GM19438 (cell line): ENCODE results near the gene SPATA3.
"Not testable (repeated sequence)": the region's sequence is repeated elsewhere in the genome, so short reads cannot be mapped to it uniquely, and the experiment has no call there.

Experiments used
- ATAC-seq: cut with Tn5 transposase; IDR thresholded peaks from one replicate; pipeline ENCODE4 v1.9.1; 2021; ENCODE audit warnings: low read depth; ENCODE audit not compliant: unreplicated experiment

SPATA3 gene

GRCh38 chr2:230991598-230991997 lies 4.3 kb upstream of the SPATA3 start:
- no peak for ATAC-seq

- ATAC-seq = no peak
These were observed 740 bp downstream of the SPATA3 start for GRCh38 chr2:230996661-230997060.

GRCh38 chr2:230998882-230999281 lies 3.0 kb downstream of the SPATA3 start:
- ATAC-seq = no peak

GRCh38 chr2:230999477-230999876 lies 3.6 kb downstream of the SPATA3 start:
- no peak for ATAC-seq

GRCh38 chr2:231000211-231000904 lies 4.4 kb downstream of the SPATA3 start:
- ATAC-seq = no peak

GRCh38 chr2:231001036-231001435 lies 5.1 kb downstream of the SPATA3 start:
- no peak for ATAC-seq

- ATAC-seq = no peak
These were observed 6.0 kb downstream of the SPATA3 start for GRCh38 chr2:231001921-231002320.

- ATAC-seq = no peak
These were observed 6.7 kb downstream of the SPATA3 start for GRCh38 chr2:231002641-231003040.

- ATAC-seq = no peak
These were observed 7.3 kb downstream of the SPATA3 start for GRCh38 chr2:231003186-231003585.

- not testable (repeated sequence) for ATAC-seq
These were observed 9.0 kb downstream of the SPATA3 start for GRCh38 chr2:231004930-231005329.

- no peak for ATAC-seq
These were observed 11.6 kb downstream of the SPATA3 start for GRCh38 chr2:231007286-231008098.

GRCh38 chr2:231008131-231008530 lies 12.2 kb downstream of the SPATA3 start:
- ATAC-seq = no peak

- ATAC-seq = no peak
These were observed 13.5 kb downstream of the SPATA3 start for GRCh38 chr2:231009236-231009919.

GRCh38 chr2:231010201-231010730 lies 14.3 kb downstream of the SPATA3 start:
- ATAC-seq = no peak

- ATAC-seq = no peak
These were observed 15.6 kb downstream of the SPATA3 start for GRCh38 chr2:231011526-231011925.

GRCh38 chr2:231012463-231012862 lies 16.5 kb downstream of the SPATA3 start:
- no peak for ATAC-seq

GRCh38 chr2:231013820-231014219 lies 17.9 kb downstream of the SPATA3 start:
- ATAC-seq = no peak

GRCh38 chr2:231015478-231015877 lies 19.6 kb downstream of the SPATA3 start:
- no peak for ATAC-seq

GRCh38 chr2:231015926-231016325 lies 20.0 kb downstream of the SPATA3 start:
- no peak for ATAC-seq

- ATAC-seq = no peak
These were observed 20.8 kb downstream of the SPATA3 start for GRCh38 chr2:231016566-231017230.

GRCh38 chr2:231017231-231017598 lies 21.3 kb downstream of the SPATA3 start:
- no peak for ATAC-seq
